Suprapubic skin (tissue), 4 donors: Measurements from ENCODE around the gene GPR85. TPM values are rescaled to one million over a fixed set of nuclear protein-coding genes. Genes with fewer than 3 reads are reported as not detected.
A peak's percentile ranks its signal among the peaks of the same experiment; 100 is the strongest.
"Not testable (repeated sequence)": the region's sequence is repeated elsewhere in the genome, so short reads cannot be mapped to it uniquely, and the experiment has no call there.

Experiments used
- DNase-seq, 2 donors: peaks; one replicate each; pipeline ENCODE4 v3.0.0-alpha.2; 2019; ENCODE audit warnings: low spot score in 2 of 2
- H3K27ac ChIP-seq: fragments of 200-600 bp; sonication (generic); one replicate; pipeline ENCODE4 v1.5.1; 2019
- H3K27me3 ChIP-seq: fragments of 200-600 bp; sonication (generic); one replicate; pipeline ENCODE4 v1.5.1; 2019
- H3K36me3 ChIP-seq: fragments of 200-600 bp; sonication (generic); one replicate; pipeline ENCODE4 v1.5.1; 2019
- H3K4me1 ChIP-seq: fragments of 200-600 bp; sonication (generic); one replicate; pipeline ENCODE4 v1.5.1; 2019
- H3K4me3 ChIP-seq: fragments of 200-600 bp; sonication (generic); one replicate; pipeline ENCODE4 v1.5.1; 2019; ENCODE audit warnings: mild to moderate bottlenecking
- H3K9me3 ChIP-seq: fragments of 200-600 bp; sonication (generic); one replicate; pipeline ENCODE4 v1.5.1; 2019
- EP300 ChIP-seq: sonication (generic); formaldehyde crosslinking; IDR thresholded peaks from one replicate; pipeline ENCODE4 v1.6.1; 2017; ENCODE audit warnings: antibody characterized with exemption
- POLR2A ChIP-seq, 2 donors: fragments of 450-650 bp; IDR thresholded peaks; one replicate each; pipeline ENCODE4 v1.6.1; 2017; ENCODE audit warnings: antibody characterized with exemption in 2 of 2, mild to moderate bottlenecking in 2 of 2, moderate library complexity in 2 of 2
- POLR2AphosphoS5 ChIP-seq, 3 donors: sonication (generic); formaldehyde crosslinking; IDR thresholded peaks; one replicate each; pipeline ENCODE4 v1.6.1; 2017; ENCODE audit warnings: antibody characterized with exemption in 3 of 3
- WGBS: methylation state at CpG from one replicate; pipeline ENCODE4 v1.1.5; 2018; 5-methylcytosine and 5-hydroxymethylcytosine counted together
- total RNA-seq, 4 donors: library from RNA; depleted of rRNA; stranded (reverse); fragments of >200 nt; gene quantifications; one replicate each; pipeline ENCODE4 v1.1.0, GENCODE V29; 2016
- TF ChIP-seq, protein P1 (sequence below), 2 donors: fragments of 200-600 bp in 1 of 2; fragments of 450-650 bp in 1 of 2; sonication (generic) in 1 of 2; IDR thresholded peaks; one replicate each; pipeline ENCODE4 v1.5.1; 2016 to 2019; ENCODE audit warnings: antibody characterized with exemption in 2 of 2, mild to moderate bottlenecking in 1 of 2, moderate library complexity in 1 of 2

GPR85 gene
- total RNA-seq, 4 donors from 2014 or later = 0.13 to 0.40 (median 0.17) TPM; not detected in 1

- TF ChIP-seq, protein P1, sequence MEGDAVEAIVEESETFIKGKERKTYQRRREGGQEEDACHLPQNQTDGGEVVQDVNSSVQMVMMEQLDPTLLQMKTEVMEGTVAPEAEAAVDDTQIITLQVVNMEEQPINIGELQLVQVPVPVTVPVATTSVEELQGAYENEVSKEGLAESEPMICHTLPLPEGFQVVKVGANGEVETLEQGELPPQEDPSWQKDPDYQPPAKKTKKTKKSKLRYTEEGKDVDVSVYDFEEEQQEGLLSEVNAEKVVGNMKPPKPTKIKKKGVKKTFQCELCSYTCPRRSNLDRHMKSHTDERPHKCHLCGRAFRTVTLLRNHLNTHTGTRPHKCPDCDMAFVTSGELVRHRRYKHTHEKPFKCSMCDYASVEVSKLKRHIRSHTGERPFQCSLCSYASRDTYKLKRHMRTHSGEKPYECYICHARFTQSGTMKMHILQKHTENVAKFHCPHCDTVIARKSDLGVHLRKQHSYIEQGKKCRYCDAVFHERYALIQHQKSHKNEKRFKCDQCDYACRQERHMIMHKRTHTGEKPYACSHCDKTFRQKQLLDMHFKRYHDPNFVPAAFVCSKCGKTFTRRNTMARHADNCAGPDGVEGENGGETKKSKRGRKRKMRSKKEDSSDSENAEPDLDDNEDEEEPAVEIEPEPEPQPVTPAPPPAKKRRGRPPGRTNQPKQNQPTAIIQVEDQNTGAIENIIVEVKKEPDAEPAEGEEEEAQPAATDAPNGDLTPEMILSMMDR (IDR thresholded peaks at IDR 0.05) = no peak
- no peak for TF ChIP-seq EP300
- TF ChIP-seq POLR2AphosphoS5 (IDR thresholded peaks at IDR 0.05) = no peak
- no peak for TF ChIP-seq POLR2A (IDR thresholded peaks at IDR 0.05)
- H3K27ac ChIP-seq = no peak overlapping the region
- H3K4me1 ChIP-seq = peaks cover 9% of the 10 kb centered on the region
- no peak overlapping the region for H3K4me3 ChIP-seq
- DNase-seq = no peak
- H3K27me3 ChIP-seq = no peaks in the 10 kb centered on the region
- no peaks in the 10 kb centered on the region for H3K36me3 ChIP-seq
- no peaks in the 10 kb centered on the region for H3K9me3 ChIP-seq
Observed at GRCh38 chr7:113122744-113123143, 36.1 kb upstream of the GPR85 start.

DNA sequence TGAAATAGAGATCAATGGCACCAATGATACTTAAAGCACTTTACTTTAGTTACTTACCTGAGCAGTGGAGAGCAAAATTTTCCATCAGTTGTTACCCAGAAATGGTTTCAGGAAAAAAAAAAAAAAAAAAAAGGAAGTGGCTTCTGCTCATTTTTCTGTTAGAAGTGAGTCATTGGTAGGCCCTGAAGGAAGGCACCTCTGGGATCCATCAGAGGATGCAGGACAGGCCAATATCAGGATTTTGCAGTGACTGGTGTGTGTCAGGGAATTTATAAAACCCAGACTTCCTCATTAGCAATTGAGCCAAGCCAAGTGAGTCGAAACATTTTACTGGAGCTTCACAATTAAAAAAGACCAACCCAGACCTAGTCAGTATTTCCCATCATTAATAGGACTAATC, 34.0 kb upstream of the GPR85 start:
- Histone ChIP-seq H3K36me3 (no peaks in the 10 kb centered on the region), H3K27ac (no peak overlapping the region), H3K4me3 (no peak overlapping the region), H3K9me3 (no peaks in the 10 kb centered on the region), H3K4me1 (peaks cover 14% of the 10 kb centered on the region), H3K27me3 (no peaks in the 10 kb centered on the region)
- WGBS = 89% methylated on average over 1 of the region's 1 CpG
- TF ChIP-seq, protein P1 (IDR thresholded peaks at IDR 0.05) = no peak
- TF ChIP-seq POLR2AphosphoS5 (IDR thresholded peaks at IDR 0.05) (no peak), POLR2A (IDR thresholded peaks at IDR 0.05) (no peak), EP300 (no peak)
- DNase-seq = no peak

DNA sequence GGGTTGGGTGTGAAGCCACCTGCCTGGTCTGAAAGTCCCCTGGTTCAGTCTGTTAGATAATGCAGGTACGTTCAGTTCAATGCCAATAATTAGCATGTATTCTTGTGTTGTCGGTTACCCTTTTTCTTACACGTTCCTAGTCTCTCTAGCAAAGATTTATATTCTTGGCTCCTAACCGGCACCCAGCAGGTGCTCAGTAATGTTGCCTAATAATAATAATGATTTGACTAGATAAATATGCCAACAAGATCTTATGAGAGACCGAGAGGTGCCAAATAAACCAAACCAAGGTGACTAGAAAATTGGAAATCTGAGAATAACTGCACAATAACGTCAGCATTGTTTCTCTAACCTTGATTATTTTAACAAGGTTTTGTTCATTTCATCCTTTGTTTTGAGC, 32.8 kb upstream of the GPR85 start:
- WGBS = 62% methylated on average over 6 of the region's 6 CpGs
- DNase-seq = no peak
- H3K4me3 ChIP-seq = no peak overlapping the region
- peaks cover 14% of the 10 kb centered on the region for H3K4me1 ChIP-seq
- no peaks in the 10 kb centered on the region for H3K9me3 ChIP-seq
- no peaks in the 10 kb centered on the region for H3K27me3 ChIP-seq
- H3K27ac ChIP-seq = no peak overlapping the region
- H3K36me3 ChIP-seq = no peaks in the 10 kb centered on the region
- TF ChIP-seq, protein P1 (IDR thresholded peaks at IDR 0.05) = no peak
- TF ChIP-seq EP300 (no peak), POLR2AphosphoS5 (IDR thresholded peaks at IDR 0.05) (no peak), POLR2A (IDR thresholded peaks at IDR 0.05) (no peak)

DNA sequence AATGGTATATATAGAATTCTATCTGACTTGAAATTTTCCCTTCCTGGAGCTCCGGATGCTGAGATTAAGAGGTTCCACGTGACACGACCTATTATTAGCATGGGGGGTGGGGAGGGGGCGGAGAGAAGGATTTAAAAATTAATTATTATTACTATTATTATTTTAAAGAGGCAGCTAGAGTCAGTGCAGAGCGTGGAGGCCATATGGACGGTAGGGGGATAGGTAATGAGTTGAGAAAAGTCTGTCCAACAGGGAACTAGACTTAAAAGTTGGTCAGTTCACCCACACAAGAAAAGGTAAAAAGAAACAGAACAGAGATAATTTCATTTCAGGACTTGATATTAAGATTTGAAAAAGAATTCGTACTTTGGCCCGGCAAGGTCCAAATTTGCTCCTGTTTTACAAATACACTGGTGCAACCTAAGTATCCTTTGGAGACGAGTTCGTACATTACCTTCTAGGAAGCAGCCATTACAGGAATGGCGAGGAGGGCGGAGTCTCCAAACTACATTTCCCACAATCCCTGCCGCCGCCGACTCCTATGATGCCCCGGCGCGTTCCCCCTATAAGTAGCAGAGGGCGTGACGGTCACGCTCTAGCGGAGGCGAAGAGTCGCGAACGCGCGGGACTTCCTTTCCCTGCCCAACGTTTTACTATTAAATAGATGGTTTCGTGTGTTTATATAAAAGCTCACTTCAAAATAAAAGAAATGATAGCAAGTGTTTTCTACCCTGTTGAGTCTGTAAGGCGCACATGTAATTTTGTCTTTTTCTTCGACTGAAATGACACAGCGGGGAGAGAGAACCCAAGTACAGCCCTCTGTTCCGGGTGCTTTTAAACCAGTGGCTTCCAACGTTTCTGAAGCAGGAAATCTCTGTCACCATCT, 31.7 kb upstream of the GPR85 start, which contains the start of gene SMIM30:
TSS of gene SMIM30 (minus strand) at position 481 of the 886 bp plus-strand sequence. CDS start 976 bp downstream, outside the sequence.
- peak; percentile 94 to 96 for DNase-seq
- Histone ChIP-seq H3K4me3 (peak within 1 kb of the TSS; percentile 51), H3K36me3 (no peaks in the 10 kb centered on the region), H3K9me3 (no peaks in the 10 kb centered on the region), H3K27ac (no peak within 1 kb of the TSS), H3K4me1 (peaks cover 14% of the 10 kb centered on the region), H3K27me3 (no peaks in the 10 kb centered on the region)
- TF ChIP-seq POLR2A (IDR thresholded peaks at IDR 0.05) (peak; percentile 13 to 72), POLR2AphosphoS5 (IDR thresholded peaks at IDR 0.05) (peak in 1 of 3 donors; percentile 37), EP300 (no peak)
- under 1% methylated on average over 35 of the region's 35 CpGs for WGBS

GRCh38 chr7:113117374-113117774, 30.7 kb upstream of the GPR85 start:
- H3K27ac ChIP-seq, H3K27me3 ChIP-seq, H3K4me3 ChIP-seq, H3K9me3 ChIP-seq, DNase-seq, H3K36me3 ChIP-seq: not testable (repeated sequence)
- peaks cover 14% of the 10 kb centered on the region for H3K4me1 ChIP-seq
- 73% methylated on average over 4 of the region's 4 CpGs for WGBS

DNA sequence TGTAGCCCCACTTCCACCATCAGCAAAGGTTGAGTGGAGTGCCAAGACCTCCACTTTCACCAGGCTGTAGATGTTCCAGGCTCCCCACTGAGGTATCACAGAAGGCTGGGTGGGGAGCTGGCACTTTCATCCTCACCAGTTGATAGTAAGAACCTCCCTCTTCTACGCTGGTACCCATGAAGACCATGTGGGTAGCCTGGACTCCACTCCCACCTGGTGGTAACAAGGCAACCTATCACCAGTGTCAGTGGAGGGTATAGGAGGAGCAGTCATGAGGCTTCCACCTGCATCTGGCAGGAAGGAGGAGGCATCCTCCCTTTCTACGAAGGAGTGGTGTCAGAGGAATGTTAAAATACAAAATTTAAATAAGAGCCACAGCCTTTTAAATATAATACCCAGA, 27.3 kb upstream of the GPR85 start:
- DNase-seq = no peak
- WGBS = 90% methylated on average over 2 of the region's 2 CpGs
- H3K36me3 ChIP-seq = no peaks in the 10 kb centered on the region

More for the DNA sequence above, 27.3 kb upstream of the GPR85 start:
- no peaks in the 10 kb centered on the region for H3K9me3 ChIP-seq
- H3K27ac ChIP-seq = no peak overlapping the region
- TF ChIP-seq, protein P1 (IDR thresholded peaks at IDR 0.05) = no peak
- TF ChIP-seq EP300 = no peak
- no peak for TF ChIP-seq POLR2A (IDR thresholded peaks at IDR 0.05)
- TF ChIP-seq POLR2AphosphoS5 (IDR thresholded peaks at IDR 0.05) = no peak
- no peak overlapping the region for H3K4me3 ChIP-seq
- peaks cover 10% of the 10 kb centered on the region for H3K4me1 ChIP-seq
- no peaks in the 10 kb centered on the region for H3K27me3 ChIP-seq
